ENCODE measurements around the gene ZNF516. TPM values are rescaled to one million over a fixed set of nuclear protein-coding genes. Genes with fewer than 3 reads are reported as not detected.
A peak's percentile ranks its signal among the peaks of the same experiment; 100 is the strongest.
"Not testable (repeated sequence)": the region's sequence is repeated elsewhere in the genome, so short reads cannot be mapped to it uniquely, and the experiment has no call there.

ZNF516 gene
- total RNA-seq, 2 donors from 2014 or later: 3.7 to 22.8 TPM

GRCh38 chr18:76475450-76476194 lies 19.4 kb downstream of the ZNF516 start:
- no peak overlapping the region for H3K27ac Mint-ChIP-seq
- no peaks in the 10 kb centered on the region for H3K27me3 Mint-ChIP-seq
- H3K9me3 Mint-ChIP-seq: no peaks in the 10 kb centered on the region
- no peak for ATAC-seq (replicated peaks)
- peaks cover 33% of the 10 kb centered on the region for H3K4me1 Mint-ChIP-seq
- H3K4me3 Mint-ChIP-seq: peak overlapping the region; percentile 53
- H3K36me3 Mint-ChIP-seq (ENCODE audit: low read depth): no peaks in the 10 kb centered on the region

GRCh38 chr18:76474824-76475223 lies 20.2 kb downstream of the ZNF516 start:
- Mint-ChIP-seq H3K27me3 (no peaks in the 10 kb centered on the region), H3K27ac (peak overlapping the region; percentile 63), H3K4me3 (peak overlapping the region; percentile 36), H3K36me3 (ENCODE audit: low read depth) (no peaks in the 10 kb centered on the region), H3K9me3 (no peaks in the 10 kb centered on the region), H3K4me1 (peaks cover 33% of the 10 kb centered on the region)
- peak; percentile 74 for ATAC-seq (replicated peaks)

- H3K27me3 Mint-ChIP-seq; H3K9me3 Mint-ChIP-seq; ATAC-seq (replicated peaks); H3K27ac Mint-ChIP-seq; H3K4me3 Mint-ChIP-seq; H3K36me3 Mint-ChIP-seq (ENCODE audit: low read depth): not testable (repeated sequence)
- H3K4me1 Mint-ChIP-seq: peaks cover 38% of the 10 kb centered on the region
These were observed 21.5 kb downstream of the ZNF516 start for GRCh38 chr18:76473521-76473920.

- no peak for ATAC-seq (replicated peaks)
- Mint-ChIP-seq H3K9me3 (no peaks in the 10 kb centered on the region), H3K27ac (no peak overlapping the region), H3K27me3 (no peaks in the 10 kb centered on the region), H3K36me3 (ENCODE audit: low read depth) (no peaks in the 10 kb centered on the region), H3K4me1 (peaks cover 41% of the 10 kb centered on the region), H3K4me3 (no peak overlapping the region)
These were observed 22.2 kb downstream of the ZNF516 start for GRCh38 chr18:76472829-76473228.

- H3K27ac Mint-ChIP-seq: peak overlapping the region; percentile 28
- no peaks in the 10 kb centered on the region for H3K9me3 Mint-ChIP-seq
- H3K4me1 Mint-ChIP-seq: peaks cover 41% of the 10 kb centered on the region
- H3K27me3 Mint-ChIP-seq: no peaks in the 10 kb centered on the region
- no peak for ATAC-seq (replicated peaks)
- no peak overlapping the region for H3K4me3 Mint-ChIP-seq
- no peaks in the 10 kb centered on the region for H3K36me3 Mint-ChIP-seq (ENCODE audit: low read depth)
These were observed 23.4 kb downstream of the ZNF516 start for GRCh38 chr18:76471593-76471992.

GRCh38 chr18:76468345-76469304 lies 26.4 kb downstream of the ZNF516 start:
- Mint-ChIP-seq H3K36me3 (ENCODE audit: low read depth) (no peaks in the 10 kb centered on the region), H3K27ac (peak overlapping the region; percentile 72), H3K9me3 (no peaks in the 10 kb centered on the region), H3K27me3 (no peaks in the 10 kb centered on the region), H3K4me3 (peak overlapping the region; percentile 67), H3K4me1 (peaks cover 29% of the 10 kb centered on the region)
- no peak for ATAC-seq (replicated peaks)

- H3K4me1 Mint-ChIP-seq: peaks cover 29% of the 10 kb centered on the region
- H3K9me3 Mint-ChIP-seq: no peaks in the 10 kb centered on the region
- peak overlapping the region; percentile 67 for H3K4me3 Mint-ChIP-seq
- H3K27ac Mint-ChIP-seq: peak overlapping the region; percentile 72
- ATAC-seq (replicated peaks): peak; percentile 16
- H3K36me3 Mint-ChIP-seq (ENCODE audit: low read depth): peaks cover 4% of the 10 kb centered on the region
- no peaks in the 10 kb centered on the region for H3K27me3 Mint-ChIP-seq
These were observed 27.5 kb downstream of the ZNF516 start for GRCh38 chr18:76467371-76468190.

GRCh38 chr18:76466410-76466991 lies 28.5 kb downstream of the ZNF516 start:
- H3K27ac Mint-ChIP-seq: peak overlapping the region; percentile 80
- H3K9me3 Mint-ChIP-seq: no peaks in the 10 kb centered on the region
- H3K36me3 Mint-ChIP-seq (ENCODE audit: low read depth): peaks cover 11% of the 10 kb centered on the region
- H3K4me1 Mint-ChIP-seq: peaks cover 27% of the 10 kb centered on the region
- ATAC-seq (replicated peaks): peak; percentile 24
- no peaks in the 10 kb centered on the region for H3K27me3 Mint-ChIP-seq
- H3K4me3 Mint-ChIP-seq: peak overlapping the region; percentile 67

- peaks cover 27% of the 10 kb centered on the region for H3K4me1 Mint-ChIP-seq
- H3K9me3 Mint-ChIP-seq: no peaks in the 10 kb centered on the region
- peaks cover 11% of the 10 kb centered on the region for H3K36me3 Mint-ChIP-seq (ENCODE audit: low read depth)
- no peak overlapping the region for H3K4me3 Mint-ChIP-seq
- H3K27ac Mint-ChIP-seq: peak overlapping the region; percentile 80
- peak; percentile 6 for ATAC-seq (replicated peaks)
- no peaks in the 10 kb centered on the region for H3K27me3 Mint-ChIP-seq
These were observed 29.2 kb downstream of the ZNF516 start for GRCh38 chr18:76465630-76466409.

- no peak for ATAC-seq (replicated peaks)
- Mint-ChIP-seq H3K4me1 (peaks cover 27% of the 10 kb centered on the region), H3K27me3 (no peaks in the 10 kb centered on the region), H3K4me3 (no peak overlapping the region), H3K36me3 (ENCODE audit: low read depth) (peaks cover 11% of the 10 kb centered on the region), H3K27ac (no peak overlapping the region), H3K9me3 (no peaks in the 10 kb centered on the region)
These were observed 30.5 kb downstream of the ZNF516 start for GRCh38 chr18:76464281-76465259.

GRCh38 chr18:76463872-76464271 lies 31.2 kb downstream of the ZNF516 start:
- Mint-ChIP-seq H3K4me1 (peaks cover 25% of the 10 kb centered on the region), H3K4me3 (no peak overlapping the region), H3K27ac (no peak overlapping the region), H3K9me3 (no peaks in the 10 kb centered on the region), H3K36me3 (ENCODE audit: low read depth) (peaks cover 11% of the 10 kb centered on the region), H3K27me3 (no peaks in the 10 kb centered on the region)
- no peak for ATAC-seq (replicated peaks)

GRCh38 chr18:76463358-76463757 lies 31.7 kb downstream of the ZNF516 start:
- Mint-ChIP-seq H3K36me3 (ENCODE audit: low read depth) (peaks cover 11% of the 10 kb centered on the region), H3K4me3 (no peak overlapping the region), H3K4me1 (peaks cover 23% of the 10 kb centered on the region), H3K27ac (no peak overlapping the region), H3K27me3 (no peaks in the 10 kb centered on the region), H3K9me3 (no peaks in the 10 kb centered on the region)
- no peak for ATAC-seq (replicated peaks)

Measured in activated T-helper 17 cell treated with anti-CD3 and anti-CD28 coated beads, Interleukin-2, amount 50 U/mL, for 72 hours (primary cell).